GM06990 (cell line): ENCODE results near the gene HECW1.

Experiments
- DNase-seq: peaks from one replicate; pipeline ENCODE4 v3.0.0-alpha.2; 2011; ENCODE audit not compliant: insufficient read length; ENCODE audit errors: extremely low read depth
- H3K27me3 ChIP-seq: replicated peaks from 2 replicates; pipeline ENCODE4 v1.6.0; 2011; ENCODE audit warnings: low read length; ENCODE audit not compliant: control insufficient read depth, insufficient read depth
- H3K36me3 ChIP-seq: 2 replicates; pipeline ENCODE4 v1.5.1; 2011; ENCODE audit warnings: low read length; ENCODE audit not compliant: control insufficient read depth, insufficient read depth
- H3K4me3 ChIP-seq: replicated peaks from 2 replicates; pipeline ENCODE4 v1.5.1; 2011; ENCODE audit warnings: low read depth, mild to moderate bottlenecking, control low read depth, low read length
- TF ChIP-seq, protein P1 (sequence below): IDR thresholded peaks from 2 replicates; pipeline ENCODE4 v1.5.1; 2011; ENCODE audit warnings: low read length, control low read depth, mild to moderate bottlenecking, inconsistent platforms; ENCODE audit not compliant: insufficient read depth, poor library complexity, severe bottlenecking

The HECW1 gene

DNA sequence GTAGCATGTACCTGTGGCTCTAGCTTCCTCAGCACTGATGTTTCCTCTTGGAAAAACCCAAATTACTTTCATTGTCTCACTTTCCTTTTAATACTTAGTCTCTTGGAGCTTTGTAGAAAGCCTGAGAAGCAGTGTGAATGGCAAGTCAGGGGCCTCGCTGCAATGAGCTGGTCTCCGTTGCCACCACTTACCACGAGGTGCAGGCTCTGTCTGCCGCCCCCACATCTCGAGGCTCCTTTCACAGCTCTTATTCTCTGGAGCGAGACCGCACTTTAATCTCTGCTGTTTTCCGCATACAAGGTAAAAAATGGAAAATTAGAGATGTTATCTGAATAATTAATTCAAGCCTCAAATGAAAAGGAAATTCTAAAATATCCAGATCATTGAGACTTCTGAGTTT, 186.2 kb downstream of the HECW1 start:
- no peaks in the 10 kb centered on the region for H3K36me3 ChIP-seq
- H3K27me3 ChIP-seq, result peaks cover 2% of the 10 kb centered on the region; the same call in 1 of the 2 replicates
- TF ChIP-seq, protein P1, sequence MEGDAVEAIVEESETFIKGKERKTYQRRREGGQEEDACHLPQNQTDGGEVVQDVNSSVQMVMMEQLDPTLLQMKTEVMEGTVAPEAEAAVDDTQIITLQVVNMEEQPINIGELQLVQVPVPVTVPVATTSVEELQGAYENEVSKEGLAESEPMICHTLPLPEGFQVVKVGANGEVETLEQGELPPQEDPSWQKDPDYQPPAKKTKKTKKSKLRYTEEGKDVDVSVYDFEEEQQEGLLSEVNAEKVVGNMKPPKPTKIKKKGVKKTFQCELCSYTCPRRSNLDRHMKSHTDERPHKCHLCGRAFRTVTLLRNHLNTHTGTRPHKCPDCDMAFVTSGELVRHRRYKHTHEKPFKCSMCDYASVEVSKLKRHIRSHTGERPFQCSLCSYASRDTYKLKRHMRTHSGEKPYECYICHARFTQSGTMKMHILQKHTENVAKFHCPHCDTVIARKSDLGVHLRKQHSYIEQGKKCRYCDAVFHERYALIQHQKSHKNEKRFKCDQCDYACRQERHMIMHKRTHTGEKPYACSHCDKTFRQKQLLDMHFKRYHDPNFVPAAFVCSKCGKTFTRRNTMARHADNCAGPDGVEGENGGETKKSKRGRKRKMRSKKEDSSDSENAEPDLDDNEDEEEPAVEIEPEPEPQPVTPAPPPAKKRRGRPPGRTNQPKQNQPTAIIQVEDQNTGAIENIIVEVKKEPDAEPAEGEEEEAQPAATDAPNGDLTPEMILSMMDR, result no peak
- DNase-seq, result no peak
- H3K4me3 ChIP-seq, result no peak overlapping the region

DNA sequence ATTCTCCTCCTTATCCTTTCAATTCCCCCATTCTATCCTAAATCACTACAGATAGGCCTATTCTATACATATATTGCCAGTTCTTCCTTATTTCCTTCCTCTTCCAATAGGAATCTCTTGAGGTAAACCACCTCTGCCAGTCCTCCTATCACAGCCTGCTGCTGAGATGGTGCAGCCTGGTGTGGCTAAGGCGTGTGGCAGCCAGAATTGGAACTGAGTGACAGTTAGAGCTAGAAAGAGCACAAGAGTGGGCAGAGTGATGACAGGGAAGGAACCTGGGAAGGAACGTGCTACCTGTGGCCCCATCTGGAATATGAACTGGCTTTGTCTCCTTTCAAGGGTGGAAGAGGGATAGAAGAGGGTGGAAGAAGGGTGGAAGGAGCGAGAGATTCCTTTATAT, 187.7 kb downstream of the HECW1 start:
- no peaks in the 10 kb centered on the region for H3K36me3 ChIP-seq
- H3K4me3 ChIP-seq, result no peak overlapping the region
- H3K27me3 ChIP-seq, result peaks cover 2% of the 10 kb centered on the region; the same call in 1 of the 2 replicates
- TF ChIP-seq, protein P1, result no peak
- DNase-seq, result no peak

DNA sequence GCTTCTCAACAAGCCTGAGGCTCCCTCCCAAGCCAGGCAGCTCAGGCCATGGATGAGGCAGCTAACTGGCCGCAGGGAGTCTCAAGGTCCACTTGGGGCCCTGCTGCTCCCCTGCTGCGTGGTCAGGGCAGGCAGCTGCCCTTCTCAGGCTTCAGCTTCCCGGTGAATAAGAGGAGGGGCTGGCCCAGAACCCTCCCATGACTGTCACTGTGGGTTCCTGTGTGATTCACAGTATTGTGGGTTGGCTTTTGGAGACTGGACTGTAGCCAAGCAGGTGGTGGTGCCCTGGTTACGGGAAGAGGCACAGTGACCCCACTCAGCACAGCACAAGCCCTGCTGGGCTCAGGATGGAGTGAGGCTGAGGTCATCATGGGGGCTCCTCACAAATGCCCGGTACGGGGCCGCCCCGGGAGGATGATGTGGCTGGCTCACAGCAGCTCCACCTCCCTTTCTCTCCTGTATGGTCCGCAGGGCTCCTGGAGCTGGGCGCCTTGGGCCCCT, 189.8 kb downstream of the HECW1 start:
- Histone ChIP-seq H3K36me3 (no peaks in the 10 kb centered on the region), H3K4me3 (no peak overlapping the region), H3K27me3 (peaks cover 2% of the 10 kb centered on the region; the same call in 1 of the 2 replicates)
- no peak for DNase-seq
- TF ChIP-seq, protein P1, result no peak

DNA sequence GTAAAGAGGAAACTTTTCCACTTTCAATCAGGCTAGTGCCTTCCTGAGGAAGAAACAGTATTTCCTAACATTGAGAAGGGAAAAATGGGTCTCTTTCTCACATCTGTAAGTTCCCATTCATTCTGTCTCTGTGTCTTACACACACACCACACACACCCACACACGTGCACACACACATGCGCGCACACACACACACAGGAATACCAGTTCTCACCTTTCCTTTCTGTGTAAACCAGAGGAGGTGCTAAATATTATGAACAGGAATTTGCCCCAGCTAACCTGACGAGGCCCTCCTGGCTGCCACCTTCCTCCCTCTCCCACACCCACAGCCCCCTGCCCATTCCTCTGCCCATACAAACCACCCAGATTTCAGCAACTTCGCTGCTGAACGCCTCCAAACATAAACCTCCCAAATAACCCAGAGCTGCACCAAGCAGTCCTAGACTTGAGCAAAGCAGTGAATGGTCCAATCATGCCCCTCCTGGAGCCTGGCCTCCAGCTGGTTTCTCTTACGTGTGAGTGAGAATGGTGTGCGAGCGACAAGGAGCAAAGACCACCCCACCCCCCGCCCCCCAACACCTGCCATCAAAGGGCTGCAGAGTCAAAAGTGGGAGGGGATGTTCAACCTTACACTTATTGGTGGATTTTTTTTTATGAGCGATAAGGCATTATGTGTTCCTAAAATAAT, 190.5 kb downstream of the HECW1 start:
- DNase-seq, result no peak
- TF ChIP-seq, protein P1, result no peak
- no peaks in the 10 kb centered on the region for H3K36me3 ChIP-seq

DNA sequence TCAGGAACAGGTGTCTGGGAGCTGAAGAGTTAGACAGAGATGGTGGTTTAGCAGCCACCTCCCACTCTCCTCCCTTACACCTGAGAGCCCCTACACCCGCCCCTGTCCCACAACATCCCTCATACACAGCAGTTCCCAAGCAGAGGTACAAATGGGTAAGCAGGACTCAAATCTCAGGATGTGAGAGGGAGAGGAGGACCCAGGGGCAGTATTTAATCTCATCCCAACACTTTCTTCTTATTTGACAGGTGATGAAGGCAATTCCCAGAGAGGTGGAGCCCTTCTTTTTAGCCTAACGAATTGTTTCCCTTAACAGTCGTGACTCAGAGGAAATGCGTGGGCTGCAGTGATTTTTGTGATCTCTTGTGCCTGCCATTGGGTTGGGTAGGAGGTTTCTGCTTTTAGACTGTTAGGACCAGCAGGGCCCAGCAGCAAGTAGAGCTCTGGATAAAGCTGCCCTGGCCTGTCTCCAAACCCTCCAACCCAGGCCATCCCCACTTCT, 191.3 kb downstream of the HECW1 start:
- Histone ChIP-seq H3K27me3 (peaks cover 2% of the 10 kb centered on the region; the same call in 1 of the 2 replicates), H3K4me3 (no peak overlapping the region), H3K36me3 (no peaks in the 10 kb centered on the region)
- no peak for DNase-seq
- TF ChIP-seq, protein P1, result no peak

More for the DNA sequence above, 190.5 kb downstream of the HECW1 start:
- H3K27me3 ChIP-seq, result peaks cover 2% of the 10 kb centered on the region; the same call in 1 of the 2 replicates
- no peak overlapping the region for H3K4me3 ChIP-seq
